ENCODE data around the gene E4F1.

Gene E4F1

GRCh38 chr16:2278956-2279800 lies 55.8 kb downstream of the E4F1 start:
- Histone ChIP-seq H3K79me1 (replicated peaks; ENCODE audit: low read length, poor library complexity, severe bottlenecking) (no peaks in the 10 kb centered on the region), H4K8ac (ENCODE audit: low read length) (no peak overlapping the region), H3K9ac (ENCODE audit: low read length) (no peak overlapping the region), H2BK120ac (ENCODE audit: low read depth, low read length) (no peak overlapping the region), H3K14ac (ENCODE audit: low read length in 2 of 2) (no peak overlapping the region), H3K4me1 (ENCODE audit: control insufficient read depth, insufficient read depth, low read depth, low read length) (peaks cover 2% of the 10 kb centered on the region), H2BK12ac (ENCODE audit: low read length in 2 of 2) (no peak overlapping the region), H2BK15ac (ENCODE audit: low read depth, poor library complexity, severe bottlenecking) (no peak overlapping the region), H4K91ac (ENCODE audit: low read length) (no peak overlapping the region), H2BK5ac (ENCODE audit: low read depth, low read length, poor library complexity, severe bottlenecking) (no peak overlapping the region), H2AFZ (ENCODE audit: low read depth, low read length) (no peak overlapping the region), H3K4me3 (ENCODE audit: insufficient read depth in 1 of 2, low read depth in 1 of 2, low read length in 2 of 2) (no peak overlapping the region), H3K18ac (ENCODE audit: low read depth in 1 of 2, low read length in 2 of 2) (no peak overlapping the region), H3K27ac (ENCODE audit: low read length, poor library complexity, severe bottlenecking) (no peak overlapping the region), H3K27me3 (ENCODE audit: control insufficient read depth in 1 of 2, insufficient read depth in 1 of 2, low read length in 2 of 2) (peaks cover 31 to 74% of the 10 kb centered on the region in 2 experiments), H2AK5ac (ENCODE audit: low read length, severe bottlenecking) (no peak overlapping the region), H3K36me3 (ENCODE audit: control insufficient read depth in 1 of 2, insufficient read depth in 2 of 2, low read depth in 1 of 2, low read length in 2 of 2) (peaks cover 0 to 1% of the 10 kb centered on the region in 2 experiments), H3K4me2 (ENCODE audit: low read length, poor library complexity, severe bottlenecking) (no peak overlapping the region), H3K4ac (ENCODE audit: low read depth in 1 of 2, low read length in 2 of 2) (no peak overlapping the region), H3K23ac (ENCODE audit: low read length in 2 of 2) (no peak overlapping the region), H3K9me3 (ENCODE audit: control insufficient read depth, low read length) (no peaks in the 10 kb centered on the region)
- whole genome bisulfite sequencing, result 88% methylated on average over 26 of the region's 26 CpGs
- DNase-seq, result no peak

- no peak overlapping the region for H3K9ac ChIP-seq (ENCODE audit: low read length)
- H3K18ac ChIP-seq (ENCODE audit: low read depth in 1 of 2, low read length in 2 of 2), result no peak overlapping the region
- H3K4me2 ChIP-seq (ENCODE audit: low read length, poor library complexity, severe bottlenecking), result no peak overlapping the region
- H3K23ac ChIP-seq (ENCODE audit: low read length in 2 of 2), result no peak overlapping the region
- no peaks in the 10 kb centered on the region for H3K9me3 ChIP-seq (ENCODE audit: control insufficient read depth, low read length)
- no peak overlapping the region for H4K8ac ChIP-seq (ENCODE audit: low read length)
- no peak overlapping the region for H2BK5ac ChIP-seq (ENCODE audit: low read depth, low read length, poor library complexity, severe bottlenecking)
- H3K4me1 ChIP-seq (ENCODE audit: control insufficient read depth, insufficient read depth, low read depth, low read length), result peaks cover 2% of the 10 kb centered on the region
- H3K36me3 ChIP-seq (ENCODE audit: control insufficient read depth in 1 of 2, insufficient read depth in 2 of 2, low read depth in 1 of 2, low read length in 2 of 2), result no peaks in the 10 kb centered on the region
- no peak overlapping the region for H3K27ac ChIP-seq (ENCODE audit: low read length, poor library complexity, severe bottlenecking)
- peaks cover 31 to 80% of the 10 kb centered on the region in 2 experiments for H3K27me3 ChIP-seq (ENCODE audit: control insufficient read depth in 1 of 2, insufficient read depth in 1 of 2, low read length in 2 of 2)
- H3K14ac ChIP-seq (ENCODE audit: low read length in 2 of 2), result no peak overlapping the region
- no peak overlapping the region for H2AK5ac ChIP-seq (ENCODE audit: low read length, severe bottlenecking)
- no peak overlapping the region for H2BK120ac ChIP-seq (ENCODE audit: low read depth, low read length)
- WGBS, result 89% methylated on average over 8 of the region's 8 CpGs
- no peak overlapping the region for H2AFZ ChIP-seq (ENCODE audit: low read depth, low read length)
- H2BK15ac ChIP-seq (ENCODE audit: low read depth, poor library complexity, severe bottlenecking), result no peak overlapping the region
- no peak overlapping the region for H4K91ac ChIP-seq (ENCODE audit: low read length)
- no peaks in the 10 kb centered on the region for H3K79me1 ChIP-seq (replicated peaks; ENCODE audit: low read length, poor library complexity, severe bottlenecking)
- no peak for DNase-seq
- no peak overlapping the region for H2BK12ac ChIP-seq (ENCODE audit: low read length in 2 of 2)
- no peak overlapping the region for H3K4ac ChIP-seq (ENCODE audit: low read depth in 1 of 2, low read length in 2 of 2)
- no peak overlapping the region for H3K4me3 ChIP-seq (ENCODE audit: insufficient read depth in 1 of 2, low read depth in 1 of 2, low read length in 2 of 2)
Measured at GRCh38 chr16:2280461-2280860, 57.1 kb downstream of the E4F1 start.

GRCh38 chr16:2280981-2281542 lies 57.7 kb downstream of the E4F1 start:
- no peaks in the 10 kb centered on the region for H3K9me3 ChIP-seq (ENCODE audit: control insufficient read depth, low read length)
- H2AK5ac ChIP-seq (ENCODE audit: low read length, severe bottlenecking), result no peak overlapping the region
- no peak overlapping the region for H3K27ac ChIP-seq (ENCODE audit: low read length, poor library complexity, severe bottlenecking)
- no peak for DNase-seq
- no peak overlapping the region for H3K14ac ChIP-seq (ENCODE audit: low read length in 2 of 2)
- WGBS, result 88% methylated on average over 24 of the region's 24 CpGs
- no peak overlapping the region for H4K8ac ChIP-seq (ENCODE audit: low read length)
- H3K27me3 ChIP-seq (ENCODE audit: control insufficient read depth in 1 of 2, insufficient read depth in 1 of 2, low read length in 2 of 2), result peaks cover 25 to 77% of the 10 kb centered on the region in 2 experiments
- H2BK12ac ChIP-seq (ENCODE audit: low read length in 2 of 2), result no peak overlapping the region
- H3K18ac ChIP-seq (ENCODE audit: low read depth in 1 of 2, low read length in 2 of 2), result no peak overlapping the region
- H3K4me1 ChIP-seq (ENCODE audit: control insufficient read depth, insufficient read depth, low read depth, low read length), result no peaks in the 10 kb centered on the region
- H3K36me3 ChIP-seq (ENCODE audit: control insufficient read depth in 1 of 2, insufficient read depth in 2 of 2, low read depth in 1 of 2, low read length in 2 of 2), result no peaks in the 10 kb centered on the region
- H4K91ac ChIP-seq (ENCODE audit: low read length), result no peak overlapping the region
- H2BK5ac ChIP-seq (ENCODE audit: low read depth, low read length, poor library complexity, severe bottlenecking), result no peak overlapping the region
- no peak overlapping the region for H3K4me2 ChIP-seq (ENCODE audit: low read length, poor library complexity, severe bottlenecking)
- no peaks in the 10 kb centered on the region for H3K79me1 ChIP-seq (replicated peaks; ENCODE audit: low read length, poor library complexity, severe bottlenecking)
- H3K9ac ChIP-seq (ENCODE audit: low read length), result no peak overlapping the region
- no peak overlapping the region for H2BK15ac ChIP-seq (ENCODE audit: low read depth, poor library complexity, severe bottlenecking)
- H3K4me3 ChIP-seq (ENCODE audit: insufficient read depth in 1 of 2, low read depth in 1 of 2, low read length in 2 of 2), result no peak overlapping the region
- no peak overlapping the region for H2AFZ ChIP-seq (ENCODE audit: low read depth, low read length)
- H3K23ac ChIP-seq (ENCODE audit: low read length in 2 of 2), result no peak overlapping the region
- no peak overlapping the region for H2BK120ac ChIP-seq (ENCODE audit: low read depth, low read length)
- H3K4ac ChIP-seq (ENCODE audit: low read depth in 1 of 2, low read length in 2 of 2), result no peak overlapping the region

- Histone ChIP-seq H3K4me1 (ENCODE audit: control insufficient read depth, insufficient read depth, low read depth, low read length) (no peaks in the 10 kb centered on the region), H3K23ac (ENCODE audit: low read length in 2 of 2) (no peak overlapping the region), H3K18ac (ENCODE audit: low read depth in 1 of 2, low read length in 2 of 2) (no peak overlapping the region), H3K4me2 (ENCODE audit: low read length, poor library complexity, severe bottlenecking) (no peak overlapping the region), H3K4me3 (ENCODE audit: insufficient read depth in 1 of 2, low read depth in 1 of 2, low read length in 2 of 2) (no peak overlapping the region), H3K9me3 (ENCODE audit: control insufficient read depth, low read length) (no peaks in the 10 kb centered on the region), H3K27me3 (ENCODE audit: control insufficient read depth in 1 of 2, insufficient read depth in 1 of 2, low read length in 2 of 2) (peaks cover 15 to 77% of the 10 kb centered on the region in 2 experiments), H4K8ac (ENCODE audit: low read length) (no peak overlapping the region), H3K14ac (ENCODE audit: low read length in 2 of 2) (no peak overlapping the region), H2BK12ac (ENCODE audit: low read length in 2 of 2) (no peak overlapping the region), H2BK120ac (ENCODE audit: low read depth, low read length) (no peak overlapping the region), H2BK5ac (ENCODE audit: low read depth, low read length, poor library complexity, severe bottlenecking) (no peak overlapping the region), H3K79me1 (replicated peaks; ENCODE audit: low read length, poor library complexity, severe bottlenecking) (no peaks in the 10 kb centered on the region), H2BK15ac (ENCODE audit: low read depth, poor library complexity, severe bottlenecking) (no peak overlapping the region), H3K27ac (ENCODE audit: low read length, poor library complexity, severe bottlenecking) (no peak overlapping the region), H3K4ac (ENCODE audit: low read depth in 1 of 2, low read length in 2 of 2) (no peak overlapping the region), H3K9ac (ENCODE audit: low read length) (no peak overlapping the region), H4K91ac (ENCODE audit: low read length) (no peak overlapping the region), H2AK5ac (ENCODE audit: low read length, severe bottlenecking) (no peak overlapping the region), H3K36me3 (ENCODE audit: control insufficient read depth in 1 of 2, insufficient read depth in 2 of 2, low read depth in 1 of 2, low read length in 2 of 2) (no peaks in the 10 kb centered on the region), H2AFZ (ENCODE audit: low read depth, low read length) (no peak overlapping the region)
- WGBS, result 60% methylated on average over 4 of the region's 5 CpGs
- DNase-seq, result no peak
Measured at GRCh38 chr16:2282262-2282661, 58.9 kb downstream of the E4F1 start.
